ENCODE measurements around the gene SPRR5. TPM values are rescaled to one million over a fixed set of nuclear protein-coding genes. Genes with fewer than 3 reads are reported as not detected.

Gene SPRR5
- polyA plus RNA-seq, 1 donor (not counting 4 experiments of a cell fraction or from before 2014, with no cell fraction given): 0.30 TPM

DNA sequence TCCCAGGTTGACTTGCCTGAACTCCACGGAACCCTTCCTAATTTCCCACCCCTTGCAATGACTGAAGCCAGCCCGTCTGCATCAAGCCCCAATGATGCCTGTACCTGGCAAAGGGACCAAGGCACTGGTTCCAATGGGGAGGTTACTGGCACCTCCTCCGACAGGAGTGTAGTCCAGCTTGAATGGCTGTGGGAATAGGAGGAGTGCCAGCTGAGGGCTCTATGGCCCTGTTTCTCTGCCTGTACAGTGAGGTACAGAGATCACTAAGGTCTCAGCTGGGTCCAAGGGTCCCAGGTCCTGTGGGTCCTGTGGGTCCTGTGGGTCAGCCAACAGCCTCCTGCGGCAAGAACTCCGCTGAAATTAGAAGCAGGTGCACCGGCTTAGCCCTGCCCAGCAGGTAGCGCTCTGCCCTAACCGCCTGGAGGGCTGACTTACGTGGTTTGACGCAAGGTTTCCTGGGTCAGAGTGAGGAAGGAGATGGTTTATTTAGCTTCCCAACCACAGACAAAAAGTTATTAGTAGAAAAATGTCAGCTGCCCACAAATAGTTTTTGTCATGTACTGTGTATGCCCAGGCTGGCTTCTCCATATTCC, 13.5 kb downstream of the SPRR5 start:
- H3K9me3 ChIP-seq (ENCODE audit: control insufficient read depth, low read depth, low read length): no peaks in the 10 kb centered on the region
- H3K9me1 ChIP-seq (ENCODE audit: control insufficient read depth, extremely low read depth, insufficient read depth, low read length): no peaks in the 10 kb centered on the region
- FAIRE-seq (no peak), DNase-seq (ENCODE audit: low read depth, low spot score) (no peak)
- no peaks in the 10 kb centered on the region for H3K4me1 ChIP-seq (ENCODE audit: control insufficient read depth, extremely low read depth, insufficient read depth, low read length)
- H3K79me2 ChIP-seq (ENCODE audit: control insufficient read depth, insufficient read depth, low read length): no peaks in the 10 kb centered on the region
- no peak overlapping the region for H3K4me2 ChIP-seq (ENCODE audit: control insufficient read depth, extremely low read depth, insufficient read depth, low read depth, low read length)
- H3K9ac ChIP-seq (ENCODE audit: control insufficient read depth, extremely low read depth, insufficient read depth, low read length): no peak overlapping the region
- H3K27me3 ChIP-seq (ENCODE audit: control insufficient read depth, extremely low read depth, insufficient read depth, low read length): no peaks in the 10 kb centered on the region
- dilution Hi-C loops (cut with MboI; ENCODE audit: extremely low pct_ligation_motif_present, low sequenced_read_pairs): no loop called here
- H3K4me3 ChIP-seq (ENCODE audit: control insufficient read depth in 2 of 3, extremely low read depth in 1 of 3, insufficient read depth in 2 of 3, low read depth in 1 of 3, low read length in 3 of 3): no peak overlapping the region
- H2AFZ ChIP-seq (ENCODE audit: control insufficient read depth, low read length): no peak overlapping the region
- H3K36me3 ChIP-seq (ENCODE audit: control insufficient read depth in 2 of 2, extremely low read depth in 1 of 2, insufficient read depth in 2 of 2, low read length in 2 of 2): no peaks in the 10 kb centered on the region
- no peak overlapping the region for H3K27ac ChIP-seq (ENCODE audit: control insufficient read depth, insufficient read depth, low read length)
- TF ChIP-seq CTCF (optimal IDR thresholded peaks at IDR 0.05 in 1 of 3, IDR thresholded peaks at IDR 0.05 in 1 of 3, conservative IDR thresholded peaks at IDR 0.05 in 1 of 3; ENCODE audit: extremely low read depth in 1 of 3, insufficient read depth in 2 of 3, low read length in 3 of 3) (peak in 2 of 3 experiments; percentile 22 to 25), EZH2 (IDR thresholded peaks at IDR 0.05; ENCODE audit: low read length) (no peak)
- no peaks in the 10 kb centered on the region for H4K20me1 ChIP-seq (ENCODE audit: control insufficient read depth, extremely low read depth, insufficient read depth, low read length)

GRCh38 chr1:152961226-152961891, 14.4 kb downstream of the SPRR5 start:
- H3K36me3 ChIP-seq (ENCODE audit: control insufficient read depth in 2 of 2, extremely low read depth in 1 of 2, insufficient read depth in 2 of 2, low read length in 2 of 2): no peaks in the 10 kb centered on the region
- no peak overlapping the region for H3K4me3 ChIP-seq (ENCODE audit: control insufficient read depth in 2 of 3, extremely low read depth in 1 of 3, insufficient read depth in 2 of 3, low read depth in 1 of 3, low read length in 3 of 3)
- no peaks in the 10 kb centered on the region for H3K9me3 ChIP-seq (ENCODE audit: control insufficient read depth, low read depth, low read length)
- no peak for TF ChIP-seq CTCF (optimal IDR thresholded peaks at IDR 0.05 in 1 of 3, IDR thresholded peaks at IDR 0.05 in 1 of 3, conservative IDR thresholded peaks at IDR 0.05 in 1 of 3; ENCODE audit: extremely low read depth in 1 of 3, insufficient read depth in 2 of 3, low read length in 3 of 3)
- no peak for TF ChIP-seq EZH2 (IDR thresholded peaks at IDR 0.05; ENCODE audit: low read length)
- H3K9ac ChIP-seq (ENCODE audit: control insufficient read depth, extremely low read depth, insufficient read depth, low read length): no peak overlapping the region
- H3K27ac ChIP-seq (ENCODE audit: control insufficient read depth, insufficient read depth, low read length): no peak overlapping the region
- no peak for FAIRE-seq
- no peak overlapping the region for H3K4me2 ChIP-seq (ENCODE audit: control insufficient read depth, extremely low read depth, insufficient read depth, low read depth, low read length)
- H3K27me3 ChIP-seq (ENCODE audit: control insufficient read depth, extremely low read depth, insufficient read depth, low read length): no peaks in the 10 kb centered on the region
- DNase-seq (ENCODE audit: low read depth, low spot score): no peak
- dilution Hi-C loops (cut with MboI; ENCODE audit: extremely low pct_ligation_motif_present, low sequenced_read_pairs): no loop called here
- H3K4me1 ChIP-seq (ENCODE audit: control insufficient read depth, extremely low read depth, insufficient read depth, low read length): no peaks in the 10 kb centered on the region
- no peaks in the 10 kb centered on the region for H3K9me1 ChIP-seq (ENCODE audit: control insufficient read depth, extremely low read depth, insufficient read depth, low read length)
- no peak overlapping the region for H2AFZ ChIP-seq (ENCODE audit: control insufficient read depth, low read length)
- no peaks in the 10 kb centered on the region for H4K20me1 ChIP-seq (ENCODE audit: control insufficient read depth, extremely low read depth, insufficient read depth, low read length)
- no peaks in the 10 kb centered on the region for H3K79me2 ChIP-seq (ENCODE audit: control insufficient read depth, insufficient read depth, low read length)

Data from keratinocyte (primary cell).